Coronary artery (tissue), 2 donors: Measurements from ENCODE around the gene SH3BP5.

Source experiments
- DNase-seq: peaks from one replicate; pipeline ENCODE4 v3.0.0-alpha.2; 2017; ENCODE audit warnings: low spot score
- H3K27ac ChIP-seq, 2 donors: fragments of 200-600 bp; sonication (generic); one replicate each; pipeline ENCODE4 v1.5.1; 2016 to 2019
- H3K4me3 ChIP-seq: fragments of 200-600 bp; sonication (generic); 2 replicates; pipeline ENCODE4 v1.5.1; 2016; ENCODE audit warnings: mild to moderate bottlenecking, moderate library complexity
- TF ChIP-seq, protein P1 (sequence below): fragments of 200-600 bp; sonication (generic); IDR thresholded peaks from one replicate; pipeline ENCODE4 v1.5.1; 2019; ENCODE audit warnings: antibody characterized with exemption

SH3BP5 gene

DNA sequence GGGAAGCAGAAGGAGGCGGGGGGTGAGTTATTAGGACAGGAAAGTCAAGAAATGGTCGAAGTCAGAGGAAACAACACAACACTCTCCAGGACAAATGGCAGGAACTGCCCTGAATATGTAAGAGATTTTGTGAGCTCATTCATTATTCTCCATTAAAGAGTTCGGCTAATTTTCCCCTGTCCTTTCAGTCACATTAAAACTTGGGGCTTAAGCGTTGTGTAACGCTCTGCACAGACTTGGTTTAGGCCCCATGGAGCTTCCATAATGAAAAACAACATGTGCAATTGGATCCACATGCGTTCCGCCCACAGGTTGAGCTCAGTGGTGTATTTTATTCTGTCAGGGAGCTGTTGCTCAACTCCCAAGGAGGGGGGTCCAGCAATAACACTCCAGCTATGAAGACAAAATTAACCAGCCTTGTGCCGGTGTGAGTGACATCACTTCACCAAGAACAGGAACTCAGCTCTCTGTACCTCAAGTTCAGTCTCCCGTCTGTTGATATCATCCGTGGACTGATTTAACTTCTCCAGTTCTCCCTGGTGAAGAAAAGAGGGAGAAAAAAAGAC lies 2.3 kb downstream of the SH3BP5 start:
- peak overlapping the region; percentile 84 for H3K4me3 ChIP-seq
- DNase-seq, result no peak
- peak overlapping the region; percentile 88 to 92 for H3K27ac ChIP-seq
- TF ChIP-seq, protein P1, sequence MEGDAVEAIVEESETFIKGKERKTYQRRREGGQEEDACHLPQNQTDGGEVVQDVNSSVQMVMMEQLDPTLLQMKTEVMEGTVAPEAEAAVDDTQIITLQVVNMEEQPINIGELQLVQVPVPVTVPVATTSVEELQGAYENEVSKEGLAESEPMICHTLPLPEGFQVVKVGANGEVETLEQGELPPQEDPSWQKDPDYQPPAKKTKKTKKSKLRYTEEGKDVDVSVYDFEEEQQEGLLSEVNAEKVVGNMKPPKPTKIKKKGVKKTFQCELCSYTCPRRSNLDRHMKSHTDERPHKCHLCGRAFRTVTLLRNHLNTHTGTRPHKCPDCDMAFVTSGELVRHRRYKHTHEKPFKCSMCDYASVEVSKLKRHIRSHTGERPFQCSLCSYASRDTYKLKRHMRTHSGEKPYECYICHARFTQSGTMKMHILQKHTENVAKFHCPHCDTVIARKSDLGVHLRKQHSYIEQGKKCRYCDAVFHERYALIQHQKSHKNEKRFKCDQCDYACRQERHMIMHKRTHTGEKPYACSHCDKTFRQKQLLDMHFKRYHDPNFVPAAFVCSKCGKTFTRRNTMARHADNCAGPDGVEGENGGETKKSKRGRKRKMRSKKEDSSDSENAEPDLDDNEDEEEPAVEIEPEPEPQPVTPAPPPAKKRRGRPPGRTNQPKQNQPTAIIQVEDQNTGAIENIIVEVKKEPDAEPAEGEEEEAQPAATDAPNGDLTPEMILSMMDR, result no peak

DNA sequence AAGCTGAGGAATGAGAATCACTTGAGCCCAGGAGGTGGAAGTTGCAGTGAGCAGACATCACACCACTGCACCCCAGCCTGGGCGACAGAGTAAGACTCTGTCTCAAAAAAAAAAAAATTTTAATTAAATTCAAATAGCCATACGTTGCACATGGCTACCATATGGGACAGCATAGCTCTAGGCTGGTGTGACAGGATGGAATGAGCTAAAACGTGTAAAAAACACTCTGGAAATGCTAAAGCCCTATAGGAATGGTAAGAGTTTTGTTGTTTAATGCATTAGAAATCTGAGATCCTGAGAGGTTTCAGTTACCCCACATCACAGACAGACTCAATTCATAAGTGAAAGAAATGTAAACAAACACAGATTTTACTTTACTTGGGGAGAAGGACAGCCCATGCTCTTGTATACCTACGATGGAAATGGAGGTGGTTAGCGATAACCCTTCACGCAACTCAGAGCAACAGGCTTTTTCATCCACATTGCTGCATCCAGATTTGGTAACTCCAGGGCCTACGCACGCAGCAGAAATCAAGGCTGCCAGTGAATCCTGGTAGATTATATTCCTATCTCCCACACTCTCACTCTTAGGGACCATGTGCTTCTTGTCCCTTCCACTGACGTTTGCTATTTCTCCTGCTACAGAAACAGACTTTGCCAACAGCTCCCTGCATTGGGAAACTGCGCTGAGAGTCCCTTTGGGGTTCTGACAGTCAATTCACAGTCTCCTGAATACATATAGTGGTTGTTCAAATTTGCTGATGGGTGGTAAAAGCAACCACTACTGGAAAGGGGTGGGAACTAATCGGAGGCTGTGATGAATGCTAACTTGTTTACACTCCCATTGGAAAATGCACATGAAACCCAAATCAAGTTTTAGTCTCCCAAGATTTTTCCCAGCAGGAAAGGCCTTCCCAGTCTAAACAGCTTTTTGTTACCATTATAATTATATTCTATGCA lies 3.1 kb downstream of the SH3BP5 start:
- peak overlapping the region; percentile 88 to 92 for H3K27ac ChIP-seq
- TF ChIP-seq, protein P1, result no peak
- H3K4me3 ChIP-seq, result no peak overlapping the region
- DNase-seq, result no peak

GRCh38 chr3:15327941-15328340 lies 4.4 kb downstream of the SH3BP5 start:
- no peak for DNase-seq
- Histone ChIP-seq H3K27ac (peak overlapping the region in 1 of 2 donors; percentile 7), H3K4me3 (no peak overlapping the region)
- TF ChIP-seq, protein P1, result no peak

DNA sequence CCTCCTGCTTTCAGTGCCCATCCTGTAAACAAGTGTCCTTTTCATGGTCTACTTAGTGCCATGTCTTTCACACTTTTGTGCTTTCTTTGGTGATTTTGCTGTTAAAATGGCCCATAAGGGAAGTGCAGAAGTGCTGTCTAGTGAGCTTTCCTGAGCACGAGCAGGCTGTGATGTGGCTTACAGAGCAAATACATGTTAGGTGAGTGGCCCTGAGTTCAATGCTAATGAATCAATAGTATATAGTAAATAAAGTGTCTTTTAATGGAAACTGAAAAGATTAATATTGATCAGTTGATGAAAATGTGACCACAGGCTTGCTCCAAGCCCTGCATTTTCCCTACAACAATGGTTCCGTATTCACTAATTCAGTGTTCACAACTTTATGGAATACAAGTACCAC lies 5.7 kb downstream of the SH3BP5 start:
- no peak for DNase-seq
- Histone ChIP-seq H3K4me3 (no peak overlapping the region), H3K27ac (peak overlapping the region in 1 of 2 donors; percentile 70)
- TF ChIP-seq, protein P1, result no peak

GRCh38 chr3:15326037-15326436 lies 6.3 kb downstream of the SH3BP5 start:
- Histone ChIP-seq H3K4me3 (no peak overlapping the region), H3K27ac (peak overlapping the region in 1 of 2 donors; percentile 70)
- no peak for DNase-seq

GRCh38 chr3:15325228-15325627 lies 7.2 kb downstream of the SH3BP5 start:
- Histone ChIP-seq H3K4me3 (no peak overlapping the region), H3K27ac (peak overlapping the region; percentile 11 to 70)
- no peak for DNase-seq
- TF ChIP-seq, protein P1, result no peak

More at GRCh38 chr3:15326037-15326436, 6.3 kb downstream of the SH3BP5 start:
- TF ChIP-seq, protein P1, result no peak
